D721Med (cell line): ENCODE measurements around the gene SMARCC2.

Experiments used
- DNase-seq: peaks from one replicate; pipeline ENCODE4 v3.0.0; 2011; ENCODE audit warnings: low spot score; ENCODE audit not compliant: insufficient read length
- FAIRE-seq: peaks from 2 replicates; lab custom pipeline; 2011; peaks lifted over from hg19 to GRCh38; lab: Jason Lieb, UNC
- TF ChIP-seq, protein P1 (sequence below): IDR thresholded peaks from 2 replicates; pipeline ENCODE4 v1.5.1; 2012; ENCODE audit warnings: mild to moderate bottlenecking, control low read depth; ENCODE audit not compliant: insufficient read depth; ENCODE audit errors: missing control alignments

SMARCC2 gene

DNA sequence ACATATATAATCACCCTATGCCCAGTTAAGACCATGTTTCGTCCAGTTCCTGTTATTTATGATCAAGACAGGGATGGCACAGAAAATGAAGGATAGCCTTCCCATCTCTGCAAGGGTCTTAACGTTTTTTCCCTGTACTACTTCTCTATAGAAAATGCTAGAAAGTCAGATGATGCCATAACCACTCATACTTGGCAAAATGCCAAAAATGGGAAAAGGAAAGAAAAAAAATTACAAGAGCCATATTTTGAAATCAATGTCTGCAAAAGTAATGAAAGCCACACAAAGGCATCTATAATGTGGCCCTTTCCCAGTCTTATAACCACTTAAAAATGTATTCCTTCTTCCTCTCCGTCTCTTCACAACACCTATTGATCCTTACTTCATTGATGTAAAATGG, 38.7 kb downstream of the SMARCC2 start:
- no peak for FAIRE-seq
- TF ChIP-seq, protein P1, sequence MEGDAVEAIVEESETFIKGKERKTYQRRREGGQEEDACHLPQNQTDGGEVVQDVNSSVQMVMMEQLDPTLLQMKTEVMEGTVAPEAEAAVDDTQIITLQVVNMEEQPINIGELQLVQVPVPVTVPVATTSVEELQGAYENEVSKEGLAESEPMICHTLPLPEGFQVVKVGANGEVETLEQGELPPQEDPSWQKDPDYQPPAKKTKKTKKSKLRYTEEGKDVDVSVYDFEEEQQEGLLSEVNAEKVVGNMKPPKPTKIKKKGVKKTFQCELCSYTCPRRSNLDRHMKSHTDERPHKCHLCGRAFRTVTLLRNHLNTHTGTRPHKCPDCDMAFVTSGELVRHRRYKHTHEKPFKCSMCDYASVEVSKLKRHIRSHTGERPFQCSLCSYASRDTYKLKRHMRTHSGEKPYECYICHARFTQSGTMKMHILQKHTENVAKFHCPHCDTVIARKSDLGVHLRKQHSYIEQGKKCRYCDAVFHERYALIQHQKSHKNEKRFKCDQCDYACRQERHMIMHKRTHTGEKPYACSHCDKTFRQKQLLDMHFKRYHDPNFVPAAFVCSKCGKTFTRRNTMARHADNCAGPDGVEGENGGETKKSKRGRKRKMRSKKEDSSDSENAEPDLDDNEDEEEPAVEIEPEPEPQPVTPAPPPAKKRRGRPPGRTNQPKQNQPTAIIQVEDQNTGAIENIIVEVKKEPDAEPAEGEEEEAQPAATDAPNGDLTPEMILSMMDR = no peak
- no peak for DNase-seq

DNA sequence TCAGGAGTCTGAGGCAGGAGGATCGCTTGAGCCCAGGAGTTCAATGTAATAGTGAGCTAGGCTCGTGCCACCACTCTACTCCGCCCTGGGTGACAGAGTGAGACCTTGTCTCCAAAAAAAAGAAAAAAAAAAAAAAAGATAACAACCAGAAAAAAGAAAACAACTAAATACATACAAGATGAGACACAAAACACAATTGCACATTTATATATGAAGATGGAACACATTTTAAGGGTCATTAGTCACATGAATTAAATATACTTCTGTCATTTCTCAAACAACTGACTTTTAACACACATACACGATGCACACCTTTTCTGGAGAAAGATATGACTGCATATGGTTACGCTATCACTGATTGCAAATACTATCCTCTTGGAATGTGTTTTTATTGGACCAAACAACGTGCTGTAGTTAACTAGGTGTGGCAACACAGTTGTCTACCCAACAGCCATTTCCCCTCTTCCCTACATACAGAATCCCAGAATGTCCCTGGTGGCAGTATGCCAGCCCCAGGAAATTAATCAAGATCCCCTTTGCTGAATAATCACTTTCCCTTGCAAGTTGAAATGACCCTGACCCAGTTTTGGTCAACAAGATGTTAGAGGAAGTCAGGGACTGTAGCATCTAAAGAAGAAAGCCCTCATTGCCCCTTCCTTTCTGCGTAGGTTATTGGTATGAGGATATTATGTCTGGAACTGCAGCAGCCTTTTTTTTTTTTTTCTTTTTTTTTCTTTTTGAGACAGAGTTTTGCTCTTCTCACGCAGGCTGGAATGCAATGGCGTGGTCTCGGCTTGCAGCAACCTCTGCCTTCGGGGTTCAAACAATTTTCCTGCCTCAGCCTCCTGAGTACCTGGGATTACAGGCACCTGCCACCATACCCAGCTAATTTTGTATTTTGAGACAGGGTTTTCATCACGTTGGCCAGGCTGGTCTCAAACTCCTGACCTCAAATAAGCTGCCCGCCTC, 42.5 kb downstream of the SMARCC2 start:
- TF ChIP-seq, protein P1 = no peak
- FAIRE-seq (no peak), DNase-seq (no peak)

DNA sequence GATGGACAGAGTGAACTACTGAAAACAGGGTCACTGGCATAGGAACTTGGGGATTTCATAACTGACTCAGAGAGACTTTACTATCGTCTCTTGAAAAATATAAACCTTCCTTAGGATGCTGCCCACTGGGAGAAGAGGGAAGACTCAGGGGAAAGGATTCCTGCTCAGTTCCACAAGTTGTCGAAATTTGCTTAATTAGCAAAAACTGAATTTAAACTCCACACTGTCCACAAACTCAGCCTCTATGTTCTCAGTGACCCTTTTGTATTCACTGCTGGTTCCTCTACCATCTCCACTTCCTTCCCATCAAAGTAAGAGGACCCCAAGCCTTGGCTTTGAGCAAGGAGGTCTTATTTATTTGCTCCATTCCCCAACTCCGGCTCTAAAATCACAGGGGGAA, 44.1 kb downstream of the SMARCC2 start:
- FAIRE-seq (no peak), DNase-seq (no peak)
- TF ChIP-seq, protein P1 = no peak

DNA sequence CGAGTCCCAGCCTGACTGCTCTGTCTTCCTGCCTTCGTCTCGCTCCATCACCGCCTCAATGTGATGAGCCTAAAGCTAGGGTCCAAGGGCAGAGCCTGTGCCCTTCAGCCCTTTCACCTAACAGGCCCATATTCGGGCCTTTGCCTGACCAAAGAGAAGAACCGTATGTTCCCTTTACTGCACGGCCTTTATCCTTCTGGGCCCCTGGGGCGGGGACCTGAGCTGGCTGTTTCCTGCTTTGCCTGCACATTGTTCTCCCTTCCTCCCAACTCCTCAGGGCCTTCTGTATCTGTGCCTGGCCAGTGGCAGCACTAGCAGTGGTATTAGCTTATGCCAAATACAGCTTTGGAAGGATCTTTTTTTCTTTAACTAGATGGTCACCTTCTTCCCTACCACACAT, 45.4 kb downstream of the SMARCC2 start:
- FAIRE-seq (no peak), DNase-seq (no peak)
- TF ChIP-seq, protein P1 = no peak

DNA sequence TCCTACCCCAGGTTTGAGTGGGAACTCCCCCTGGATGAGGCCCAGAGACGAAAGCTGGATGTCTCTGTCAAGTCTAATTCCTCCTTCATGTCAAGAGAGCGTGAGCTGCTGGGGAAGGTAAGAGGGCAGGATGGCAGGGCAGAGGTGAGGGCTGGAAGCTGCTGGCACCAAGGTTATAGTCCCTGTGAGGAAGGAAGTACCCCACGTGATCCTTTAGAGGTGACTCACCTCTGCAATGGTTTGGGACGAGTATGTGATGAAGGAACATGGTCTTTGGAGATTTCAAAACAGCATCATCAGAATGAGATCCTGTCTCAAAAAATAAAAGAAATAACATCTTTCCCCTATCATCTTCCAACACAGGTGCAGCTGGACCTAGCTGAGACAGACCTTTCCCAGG, 46.1 kb downstream of the SMARCC2 start:
- DNase-seq = no peak
- TF ChIP-seq, protein P1 = no peak
- no peak for FAIRE-seq

DNA sequence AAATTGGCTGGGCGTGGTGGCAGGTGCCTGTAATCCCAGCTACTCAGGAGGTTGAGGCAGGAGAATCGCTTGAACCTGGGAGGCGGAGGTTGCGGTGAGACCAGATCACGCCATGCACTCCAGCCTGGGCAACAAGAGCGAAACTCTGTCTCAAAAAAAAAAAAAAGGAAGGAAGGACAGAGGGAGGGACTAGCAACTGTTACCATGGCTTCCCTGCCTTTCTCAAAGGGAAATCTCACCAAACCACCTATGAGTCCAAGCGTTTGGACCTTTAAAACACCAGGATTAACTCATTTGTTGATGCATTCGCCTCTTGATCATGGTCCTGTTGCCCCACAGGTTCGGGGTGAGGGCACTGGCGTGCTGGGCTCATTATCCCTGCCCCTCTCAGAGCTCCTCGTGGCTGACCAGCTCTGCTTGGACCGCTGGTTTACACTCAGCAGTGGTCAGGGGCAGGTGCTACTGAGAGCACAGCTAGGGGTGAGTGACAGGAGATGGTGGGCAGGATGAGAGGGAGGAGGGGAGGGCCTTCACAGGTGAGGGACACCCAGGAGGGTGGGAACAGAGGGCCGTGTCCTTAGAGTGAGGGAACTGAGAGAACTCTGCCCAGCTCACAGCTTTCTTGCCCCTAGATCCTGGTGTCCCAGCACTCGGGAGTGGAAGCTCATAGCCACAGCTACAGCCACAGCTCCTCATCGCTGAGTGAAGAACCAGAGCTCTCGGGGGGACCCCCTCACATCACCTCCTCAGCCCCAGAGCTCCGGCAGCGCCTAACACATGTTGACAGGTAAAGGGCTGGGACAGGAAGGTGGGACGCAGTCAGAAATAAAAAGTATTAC, 47.1 kb downstream of the SMARCC2 start:
- no peak for DNase-seq
- TF ChIP-seq, protein P1 = no peak
- no peak for FAIRE-seq
